GM12878 (cell line): ENCODE measurements around the gene IL11. TPM values are rescaled to one million over a fixed set of nuclear protein-coding genes. Genes with fewer than 3 reads are reported as not detected.

Experiments
- BRCA1 ChIP-seq: IDR thresholded peaks from 2 replicates; pipeline ENCODE4 v1.6.1; 2011; ENCODE audit warnings: low read depth, low read length, improper control_type of control experiment
- CREB1 ChIP-seq: IDR thresholded peaks from 2 replicates; pipeline ENCODE4 v1.6.1; 2012; ENCODE audit warnings: low read depth, mild to moderate bottlenecking, inconsistent platforms
- EGR1 ChIP-seq, 2 experiments: IDR thresholded peaks; 1 replicate in 1 of 2; 2 replicates in 1 of 2; pipeline ENCODE4 v1.6.1; 2011 to 2012; ENCODE audit warnings: low read depth in 2 of 2, low read length in 2 of 2, borderline replicate concordance in 1 of 2, mild to moderate bottlenecking in 1 of 2, moderate library complexity in 1 of 2
- ELK1 ChIP-seq: IDR thresholded peaks from 2 replicates; pipeline ENCODE4 v1.6.1; 2012; ENCODE audit warnings: low read depth, low read length, improper control_type of control experiment
- NR2C2 ChIP-seq: IDR thresholded peaks from 2 replicates; pipeline ENCODE4 v1.6.1; 2011; ENCODE audit warnings: borderline replicate concordance, low read depth; ENCODE audit not compliant: control insufficient read depth, insufficient read length
- TCF7 ChIP-seq: IDR thresholded peaks from 2 replicates; pipeline ENCODE4 v1.6.1; 2014; ENCODE audit warnings: antibody characterized with exemption, borderline replicate concordance
- polyA plus RNA-seq, 11 experiments: library from polyadenylated mRNA; depleted of rRNA in 4 of 11; unstranded in 6 of 11; stranded (reverse) in 5 of 11; fragments of >200 nt; fragmentation: Nextera tagmentation in 4 of 11; fragmentation: Illumina TruSeq in 1 of 11; extraction: Ambion mirVana in 4 of 11; extraction: Trizol in 1 of 11; gene quantifications; 1 replicate in 1 of 11; 2 replicates in 10 of 11; pipeline versions ENCODE4 v1.2.1 to v1.2.3, GENCODE V29; 2011 to 2016; ENCODE audit warnings: inconsistent platforms in 2 of 11, missing spikeins in 2 of 11, low read depth in 1 of 11
- total RNA-seq, 4 experiments: library from RNA; depleted of rRNA in 3 of 4; stranded (reverse); fragments of >200 nt in 3 of 4; fragmentation: Illumina TruSeq in 1 of 4; extraction: Trizol in 1 of 4; gene quantifications; 2 replicates each; pipeline versions ENCODE4 v1.2.1 to v1.2.3, GENCODE V29; 2013 to 2021
- TF ChIP-seq, protein P1 (sequence below): fragments of 450-650 bp; IDR thresholded peaks from 2 replicates; pipeline ENCODE4 v1.6.1; 2017; ENCODE audit warnings: mild to moderate bottlenecking, moderate library complexity

The IL11 gene
- total and polyA plus RNA-seq, 10 of the 15 experiments (the other 5 are each of a cell fraction or from before 2014, with no cell fraction given): 0.15 TPM; not detected in 9

GRCh38 chr19:55385724-55386492 lies 15.6 kb upstream of the IL11 start, which contains the start of gene RPL28 (continued):
- TF ChIP-seq, protein P1, sequence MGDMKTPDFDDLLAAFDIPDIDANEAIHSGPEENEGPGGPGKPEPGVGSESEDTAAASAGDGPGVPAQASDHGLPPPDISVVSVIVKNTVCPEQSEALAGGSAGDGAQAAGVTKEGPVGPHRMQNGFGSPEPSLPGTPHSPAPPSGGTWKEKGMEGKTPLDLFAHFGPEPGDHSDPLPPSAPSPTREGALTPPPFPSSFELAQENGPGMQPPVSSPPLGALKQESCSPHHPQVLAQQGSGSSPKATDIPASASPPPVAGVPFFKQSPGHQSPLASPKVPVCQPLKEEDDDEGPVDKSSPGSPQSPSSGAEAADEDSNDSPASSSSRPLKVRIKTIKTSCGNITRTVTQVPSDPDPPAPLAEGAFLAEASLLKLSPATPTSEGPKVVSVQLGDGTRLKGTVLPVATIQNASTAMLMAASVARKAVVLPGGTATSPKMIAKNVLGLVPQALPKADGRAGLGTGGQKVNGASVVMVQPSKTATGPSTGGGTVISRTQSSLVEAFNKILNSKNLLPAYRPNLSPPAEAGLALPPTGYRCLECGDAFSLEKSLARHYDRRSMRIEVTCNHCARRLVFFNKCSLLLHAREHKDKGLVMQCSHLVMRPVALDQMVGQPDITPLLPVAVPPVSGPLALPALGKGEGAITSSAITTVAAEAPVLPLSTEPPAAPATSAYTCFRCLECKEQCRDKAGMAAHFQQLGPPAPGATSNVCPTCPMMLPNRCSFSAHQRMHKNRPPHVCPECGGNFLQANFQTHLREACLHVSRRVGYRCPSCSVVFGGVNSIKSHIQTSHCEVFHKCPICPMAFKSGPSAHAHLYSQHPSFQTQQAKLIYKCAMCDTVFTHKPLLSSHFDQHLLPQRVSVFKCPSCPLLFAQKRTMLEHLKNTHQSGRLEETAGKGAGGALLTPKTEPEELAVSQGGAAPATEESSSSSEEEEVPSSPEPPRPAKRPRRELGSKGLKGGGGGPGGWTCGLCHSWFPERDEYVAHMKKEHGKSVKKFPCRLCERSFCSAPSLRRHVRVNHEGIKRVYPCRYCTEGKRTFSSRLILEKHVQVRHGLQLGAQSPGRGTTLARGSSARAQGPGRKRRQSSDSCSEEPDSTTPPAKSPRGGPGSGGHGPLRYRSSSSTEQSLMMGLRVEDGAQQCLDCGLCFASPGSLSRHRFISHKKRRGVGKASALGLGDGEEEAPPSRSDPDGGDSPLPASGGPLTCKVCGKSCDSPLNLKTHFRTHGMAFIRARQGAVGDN: peak; percentile 73
- TF ChIP-seq EGR1 (IDR thresholded peaks at IDR 0.05; ENCODE audit: borderline replicate concordance in 1 of 2, low read depth in 2 of 2, low read length in 2 of 2): peak in 1 of 2 experiments; percentile 33; a peak in 1 of 3 replicates
- peak; percentile 87 for TF ChIP-seq CREB1
- no peak for TF ChIP-seq BRCA1
- TF ChIP-seq NR2C2: no peak
- TF ChIP-seq ELK1: peak; percentile 42; the same call in 1 of the 2 replicates
- TF ChIP-seq TCF7: no peak
- TF ChIP-seq, all 136 proteins: peak for 58
